H9 (cell line): Measurements from ENCODE around the gene NDUFS6. TPM values are rescaled to one million over a fixed set of nuclear protein-coding genes. Genes with fewer than 3 reads are reported as not detected.

ENCODE experiments used
- DNase-seq: peaks from one replicate; pipeline ENCODE4 v3.0.0-alpha.2; 2017
- H2AFZ ChIP-seq: one replicate; pipeline ENCODE4 v1.6.1; 2013; ENCODE audit warnings: mild to moderate bottlenecking, low read length, control low read depth, moderate library complexity
- H2AK5ac ChIP-seq: 2 replicates; pipeline ENCODE4 v1.6.1; 2013; ENCODE audit warnings: low read length, control low read depth, mixed read lengths; ENCODE audit not compliant: insufficient read length
- H2BK120ac ChIP-seq: one replicate; pipeline ENCODE4 v1.6.1; 2013; ENCODE audit warnings: low read depth, mild to moderate bottlenecking, low read length, control low read depth, inconsistent platforms; ENCODE audit not compliant: poor library complexity, severe bottlenecking
- H2BK12ac ChIP-seq: 2 replicates; pipeline ENCODE4 v1.6.1; 2013; ENCODE audit warnings: low read length, control low read depth, mixed read lengths, low read depth; ENCODE audit not compliant: insufficient read length
- H2BK15ac ChIP-seq: 2 replicates; pipeline ENCODE4 v1.6.1; 2013; ENCODE audit warnings: low read depth, low read length, control low read depth
- H2BK20ac ChIP-seq: one replicate; pipeline ENCODE4 v1.6.1; 2013; ENCODE audit warnings: low read depth, mild to moderate bottlenecking, low read length, control low read depth, inconsistent platforms; ENCODE audit not compliant: poor library complexity, severe bottlenecking
- H2BK5ac ChIP-seq: 2 replicates; pipeline ENCODE4 v1.6.1; 2013; ENCODE audit warnings: low read length, control low read depth, mixed read lengths; ENCODE audit not compliant: insufficient read length
- H3K14ac ChIP-seq: 2 replicates; pipeline ENCODE4 v1.6.1; 2013; ENCODE audit warnings: low read length, control low read depth; ENCODE audit not compliant: insufficient read depth
- H3K18ac ChIP-seq: 2 replicates; pipeline ENCODE4 v1.6.1; 2013; ENCODE audit warnings: low read depth, mild to moderate bottlenecking, mixed read lengths, low read length, control low read depth; ENCODE audit not compliant: insufficient read length
- H3K23ac ChIP-seq: 2 replicates; pipeline ENCODE4 v1.6.1; 2013; ENCODE audit warnings: low read length, control low read depth, mixed read lengths, low read depth; ENCODE audit not compliant: insufficient read length
- H3K23me2 ChIP-seq: 2 replicates; pipeline ENCODE4 v1.6.1; 2013; ENCODE audit warnings: low read depth, mild to moderate bottlenecking, mixed read lengths, low read length, control low read depth; ENCODE audit not compliant: insufficient read length, poor library complexity, severe bottlenecking
- H3K27ac ChIP-seq: 2 replicates; pipeline ENCODE4 v1.5.1; 2013; ENCODE audit warnings: low read length, control low read depth, mixed read lengths, low read depth; ENCODE audit not compliant: insufficient read length
- H3K27me3 ChIP-seq: 2 replicates; pipeline ENCODE4 v1.6.1; 2013; ENCODE audit warnings: low read length, control low read depth, inconsistent platforms; ENCODE audit not compliant: insufficient read depth
- H3K4ac ChIP-seq: 2 replicates; pipeline ENCODE4 v1.6.1; 2013; ENCODE audit warnings: low read depth, mild to moderate bottlenecking, control low read depth, inconsistent platforms, low read length, moderate library complexity
- H3K4me1 ChIP-seq: 2 replicates; pipeline ENCODE4 v1.6.1; 2013; ENCODE audit warnings: low read length, control low read depth, inconsistent platforms; ENCODE audit not compliant: insufficient read depth
- H3K4me2 ChIP-seq: 2 replicates; pipeline ENCODE4 v1.6.1; 2013; ENCODE audit warnings: low read length, control low read depth, mixed read lengths; ENCODE audit not compliant: insufficient read length, insufficient read depth
- H3K56ac ChIP-seq: 2 replicates; pipeline ENCODE4 v1.6.1; 2013; ENCODE audit warnings: low read depth, mild to moderate bottlenecking, mixed read lengths, low read length, control low read depth; ENCODE audit not compliant: insufficient read length
- H3K79me1 ChIP-seq: 2 replicates; pipeline ENCODE4 v1.6.1; 2013; ENCODE audit warnings: low read depth, mild to moderate bottlenecking, moderate library complexity, low read length, control low read depth, inconsistent platforms; ENCODE audit not compliant: insufficient read depth, poor library complexity, severe bottlenecking
- H3K79me2 ChIP-seq: 2 replicates; pipeline ENCODE4 v1.6.1; 2013; ENCODE audit warnings: low read length, control low read depth, inconsistent platforms; ENCODE audit not compliant: insufficient read depth
- H3K9ac ChIP-seq: 2 replicates; pipeline ENCODE4 v1.6.1; 2013; ENCODE audit warnings: low read length, control low read depth, mixed read lengths; ENCODE audit not compliant: insufficient read length; ENCODE audit errors: extremely low read depth
- H3K9me3 ChIP-seq: one replicate; pipeline ENCODE4 v1.6.1; 2013; ENCODE audit warnings: low read depth, low read length, inconsistent platforms; ENCODE audit not compliant: control insufficient read depth
- H3T11ph ChIP-seq: one replicate; pipeline ENCODE4 v1.6.1; 2013; ENCODE audit warnings: mild to moderate bottlenecking, low read length, control low read depth, inconsistent platforms
- H4K20me1 ChIP-seq: one replicate; pipeline ENCODE4 v1.6.1; 2013; ENCODE audit not compliant: control insufficient read depth, insufficient read length, insufficient read depth
- H4K5ac ChIP-seq: 2 replicates; pipeline ENCODE4 v1.6.1; 2013; ENCODE audit warnings: low read depth, mild to moderate bottlenecking, mixed read lengths, low read length, control low read depth; ENCODE audit not compliant: insufficient read length
- H4K8ac ChIP-seq: replicated peaks from 2 replicates; pipeline ENCODE4 v1.6.1; 2013; ENCODE audit warnings: low read length, control low read depth, mixed read lengths, low read depth; ENCODE audit not compliant: insufficient read length
- H4K91ac ChIP-seq: 2 replicates; pipeline ENCODE4 v1.6.1; 2013; ENCODE audit warnings: low read depth, mild to moderate bottlenecking, moderate library complexity, mixed read lengths, low read length, control low read depth; ENCODE audit not compliant: insufficient read length
- H3K27ac Mint-ChIP-seq, 3 experiments: 2 replicates in 2 of 3; 3 replicates in 1 of 3; pipeline ENCODE4 v1.8.0; 2020 to 2021; ENCODE audit warnings: mixed read lengths in 3 of 3, mild to moderate bottlenecking in 1 of 3, moderate library complexity in 1 of 3
- H3K27me3 Mint-ChIP-seq: 2 replicates; pipeline ENCODE4 v1.8.0; 2021; ENCODE audit warnings: low read depth, mild to moderate bottlenecking, moderate library complexity, mixed read lengths
- H3K36me3 Mint-ChIP-seq, 3 experiments: 2 replicates in 2 of 3; 3 replicates in 1 of 3; pipeline ENCODE4 v1.8.0; 2020 to 2021; ENCODE audit warnings: low read depth in 3 of 3, mixed read lengths in 3 of 3; ENCODE audit not compliant: insufficient read depth in 1 of 3
- H3K4me1 Mint-ChIP-seq, 2 experiments: 2 replicates each; pipeline ENCODE4 v1.8.0; 2020; ENCODE audit warnings: mixed read lengths in 2 of 2
- H3K4me3 Mint-ChIP-seq, 2 experiments: 2 replicates in 1 of 2; 3 replicates in 1 of 2; pipeline ENCODE4 v1.8.0; 2020 to 2021; ENCODE audit warnings: mild to moderate bottlenecking in 2 of 2, mixed read lengths in 2 of 2, moderate library complexity in 1 of 2
- H3K9me3 Mint-ChIP-seq, 2 experiments: 2 replicates in 1 of 2; 3 replicates in 1 of 2; pipeline ENCODE4 v1.8.0; 2020; ENCODE audit warnings: mild to moderate bottlenecking in 2 of 2, mixed read lengths in 2 of 2, moderate library complexity in 1 of 2
- CTCF ChIP-seq: fragments of 200-600 bp; sonication (generic); conservative IDR thresholded peaks from 3 replicates; pipeline ENCODE4 v1.8.0; 2021; ENCODE audit warnings: antibody characterized with exemption, mild to moderate bottlenecking
- WGBS: extraction: QIAGEN DNeasy Blood & Tissue Kit; methylation state at CpG from one replicate; pipeline ENCODE4 v1.1.7; 2013; ENCODE audit warnings: missing lambda C conversion rate, low lambda C conversion rate, mixed read lengths; ENCODE audit not compliant: insufficient read length; ENCODE audit errors: extremely low coverage; 5-methylcytosine and 5-hydroxymethylcytosine counted together
- total RNA-seq: library from RNA; stranded (reverse); gene quantifications from 2 replicates; pipeline ENCODE4 v1.2.1, GENCODE V29; 2021

The NDUFS6 gene
- total RNA-seq, 1 experiment from 2014 or later = 62.5 TPM

- no CpG with 5 or more reads among the region's 8 CpGs for WGBS
- H3K4me3 Mint-ChIP-seq = no peak overlapping the region
- H2AFZ ChIP-seq = no peak overlapping the region
Observed at GRCh38 chr5:1785062-1785461, 16.1 kb upstream of the NDUFS6 start.

More at GRCh38 chr5:1785062-1785461, 16.1 kb upstream of the NDUFS6 start:
- no peaks in the 10 kb centered on the region; the same call in 1 of the 2 replicates for H3K27me3 Mint-ChIP-seq
- DNase-seq = no peak
- Histone ChIP-seq H3K9me3 (no peaks in the 10 kb centered on the region), H3K9ac (no peak overlapping the region), H2BK120ac (no peak overlapping the region), H2BK12ac (no peak overlapping the region), H3K27me3 (no peaks in the 10 kb centered on the region), H3K23me2 (peaks cover 2% of the 10 kb centered on the region), H4K8ac (no peak overlapping the region), H2BK20ac (no peak overlapping the region), H2BK5ac (no peak overlapping the region), H4K91ac (no peak overlapping the region), H3K4ac (no peak overlapping the region), H3K27ac (no peak overlapping the region), H3K18ac (no peak overlapping the region), H3K14ac (peak overlapping the region; percentile 22; the same call in 1 of the 2 replicates), H4K20me1 (no peaks in the 10 kb centered on the region), H3K79me2 (no peaks in the 10 kb centered on the region), H2AK5ac (no peak overlapping the region), H3K4me2 (no peak overlapping the region), H3T11ph (no peak overlapping the region), H4K5ac (no peak overlapping the region), H3K79me1 (no peaks in the 10 kb centered on the region), H3K56ac (no peak overlapping the region), H2BK15ac (no peak overlapping the region), H3K23ac (no peak overlapping the region), H3K4me1 (peaks cover under 1% of the 10 kb centered on the region; the same call in 1 of the 2 replicates)
- peaks cover 13 to 16% of the 10 kb centered on the region in 2 experiments for H3K4me1 Mint-ChIP-seq
- no peaks in the 10 kb centered on the region for H3K36me3 Mint-ChIP-seq
- TF ChIP-seq CTCF = no peak
- no peaks in the 10 kb centered on the region; a peak in 1 of 5 replicates for H3K9me3 Mint-ChIP-seq
- H3K27ac Mint-ChIP-seq = no peak overlapping the region
